NCI-H2171 (cell line): ENCODE results near the gene NARF.

Source experiments
- DNase-seq: peaks from one replicate; lab custom pipeline; 2025; lab: John Stamatoyannopoulos, UW

The NARF gene

GRCh38 chr17:82434216-82434565 is 24.4 kb upstream of the NARF start:
- DNase-seq: no peak

- no peak for DNase-seq
Measured at GRCh38 chr17:82435103-82435502, 23.4 kb upstream of the NARF start.

GRCh38 chr17:82435601-82436583 is 22.6 kb upstream of the NARF start:
- no peak for DNase-seq

GRCh38 chr17:82436601-82437324 is 21.8 kb upstream of the NARF start:
- DNase-seq: no peak

GRCh38 chr17:82437325-82437668 is 21.2 kb upstream of the NARF start:
- DNase-seq: no peak

GRCh38 chr17:82438401-82439193 is 19.9 kb upstream of the NARF start:
- DNase-seq: no peak

- no peak for DNase-seq
Measured at GRCh38 chr17:82439194-82439828, 19.2 kb upstream of the NARF start.

- no peak for DNase-seq
Measured at GRCh38 chr17:82439829-82440365, 18.6 kb upstream of the NARF start.

GRCh38 chr17:82440469-82440981 is 18.0 kb upstream of the NARF start:
- no peak for DNase-seq

GRCh38 chr17:82440991-82441627 is 17.4 kb upstream of the NARF start:
- DNase-seq: peak; percentile 92

- peak; percentile 36 for DNase-seq
Measured at GRCh38 chr17:82441691-82442487, 16.7 kb upstream of the NARF start.

GRCh38 chr17:82442643-82443464 is 15.7 kb upstream of the NARF start:
- no peak for DNase-seq

- no peak for DNase-seq
Measured at GRCh38 chr17:82443465-82444283, 14.9 kb upstream of the NARF start.

GRCh38 chr17:82444284-82444893 is 14.2 kb upstream of the NARF start:
- DNase-seq: no peak

- no peak for DNase-seq
Measured at GRCh38 chr17:82444941-82445521, 13.5 kb upstream of the NARF start.

GRCh38 chr17:82445542-82445941 is 13.0 kb upstream of the NARF start:
- DNase-seq: no peak

GRCh38 chr17:82446124-82446523 is 12.4 kb upstream of the NARF start:
- no peak for DNase-seq

GRCh38 chr17:82446649-82447048 is 11.9 kb upstream of the NARF start:
- no peak for DNase-seq
